ENCODE measurements around the gene ZNF618.

GRCh38 chr9:113906411-113907110 lies 30.5 kb downstream of the ZNF618 start:
- no peak for TF ChIP-seq CTCF (conservative IDR thresholded peaks at IDR 0.05; ENCODE audit: low read depth in 2 of 2)
- TF ChIP-seq EZH2 (IDR thresholded peaks at IDR 0.05; ENCODE audit: low read depth, unreplicated experiment), result no peak
- TF ChIP-seq EZH2phosphoT487 (IDR thresholded peaks at IDR 0.05; ENCODE audit: unreplicated experiment), result no peak
- TF ChIP-seq POLR2AphosphoS5 (IDR thresholded peaks at IDR 0.05; ENCODE audit: low read depth), result no peak
- no peak for TF ChIP-seq REST (IDR thresholded peaks at IDR 0.05; ENCODE audit: unreplicated experiment)
